ENCODE results near the gene CD44. TPM values are rescaled to one million over a fixed set of nuclear protein-coding genes. Genes with fewer than 3 reads are reported as not detected.
A peak's percentile ranks its signal among the peaks of the same experiment; 100 is the strongest.

Gene CD44
- total and polyA plus RNA-seq, 11 donors, result 3.9 to 210 (median 26.2) TPM

- Histone ChIP-seq H3K4me1 (peaks cover 0 to 47% (median 0%) of the 10 kb centered on the region in 12 donors), H3K36me3 (no peaks in the 10 kb centered on the region), H3K27ac (no peak overlapping the region), H3K4me3 (no peak overlapping the region), H3K27me3 (no peaks in the 10 kb centered on the region), H3K9me3 (peaks cover 0 to 16% (median 0%) of the 10 kb centered on the region in 12 donors)
- ATAC-seq (peak in 1 of 4 donors; percentile 51), DNase-seq (peak in 3 of 5 donors; percentile 30 to 53 (median 47))
- TF ChIP-seq CTCF (IDR thresholded peaks at IDR 0.05), result peak; percentile 62 to 84 (median 72)
- TF ChIP-seq POLR2A (IDR thresholded peaks at IDR 0.05), result no peak
- intact Hi-C loops (cut with DNase I), result loop anchor here (2.0 to 10.0 kb wide), 9 partner anchors 147 to 313 kb away; no protein-coding TSS in a partner anchor
- 56 to 63% (median 60%) methylated on average over 15 of the region's 15 CpGs for WGBS, 4 donors
Measured at GRCh38 chr11:35237860-35238715, 99.1 kb downstream of the CD44 start.

- intact Hi-C loops (cut with DNase I), result loop anchor here (5.0 to 10.0 kb wide), 8 partner anchors 146 to 314 kb away; no protein-coding TSS in a partner anchor
- no peak for ATAC-seq
- Histone ChIP-seq H3K4me1 (peaks cover 0 to 41% (median 0%) of the 10 kb centered on the region in 12 donors), H3K9me3 (peaks cover 0 to 14% (median 0%) of the 10 kb centered on the region in 12 donors), H3K36me3 (no peaks in the 10 kb centered on the region), H3K27ac (peak overlapping the region in 1 of 12 donors; percentile 3), H3K4me3 (no peak overlapping the region), H3K27me3 (no peaks in the 10 kb centered on the region)
- 81 to 88% (median 84%) methylated on average over 1 of the region's 1 CpG for WGBS, 4 donors
- TF ChIP-seq POLR2A (IDR thresholded peaks at IDR 0.05) (no peak), CTCF (IDR thresholded peaks at IDR 0.05) (no peak)
- DNase-seq, result no peak
Measured at GRCh38 chr11:35238882-35239281, 99.9 kb downstream of the CD44 start.

- ATAC-seq (no peak), DNase-seq (no peak)
- 60 to 65% (median 62%) methylated on average over 4 of the region's 4 CpGs for WGBS, 4 donors
- no peaks in the 10 kb centered on the region for H3K36me3 ChIP-seq
- intact Hi-C loops (cut with DNase I), result loop anchor here (5.0 to 10.0 kb wide), 10 partner anchors 125 to 315 kb away; no protein-coding TSS in a partner anchor
- peak overlapping the region in 1 of 12 donors; percentile 3 for H3K27ac ChIP-seq
- no peaks in the 10 kb centered on the region for H3K27me3 ChIP-seq
- H3K4me1 ChIP-seq, result peaks cover 0 to 41% (median 0%) of the 10 kb centered on the region in 12 donors
- no peak overlapping the region for H3K4me3 ChIP-seq
- peaks cover 0 to 7% (median 0%) of the 10 kb centered on the region in 12 donors for H3K9me3 ChIP-seq
- TF ChIP-seq CTCF (IDR thresholded peaks at IDR 0.05) (no peak), POLR2A (IDR thresholded peaks at IDR 0.05) (no peak)
Measured at GRCh38 chr11:35239471-35240075, 100.6 kb downstream of the CD44 start.

DNA sequence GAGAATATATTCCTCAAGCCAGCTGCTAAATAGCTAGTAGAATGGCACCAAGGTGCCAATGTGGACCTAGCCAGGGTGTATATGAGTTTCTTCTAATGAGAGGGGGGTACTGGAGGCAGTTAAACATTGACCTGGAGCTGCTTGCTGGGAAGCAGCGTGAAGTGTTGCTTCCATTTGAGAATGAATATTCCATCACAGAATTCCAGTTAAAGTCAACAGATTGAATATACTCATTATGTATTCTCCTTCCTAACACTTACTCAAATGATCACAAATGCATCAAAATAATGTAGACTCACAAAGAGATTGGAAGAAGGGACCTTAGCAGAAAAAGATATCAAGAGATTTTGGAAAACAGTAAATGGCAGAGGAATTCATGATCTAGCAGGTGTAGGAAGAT lies 102.1 kb downstream of the CD44 start:
- no peaks in the 10 kb centered on the region for H3K36me3 ChIP-seq
- ATAC-seq, result no peak
- no peak for DNase-seq
- H3K27me3 ChIP-seq, result no peaks in the 10 kb centered on the region
- no peak overlapping the region for H3K27ac ChIP-seq
- no peaks in the 10 kb centered on the region for H3K9me3 ChIP-seq
- WGBS, 4 donors, result 96 to 100% (median 97%) methylated on average over 1 of the region's 1 CpG
- peaks cover 0 to 46% (median 3%) of the 10 kb centered on the region in 12 donors for H3K4me1 ChIP-seq
- TF ChIP-seq POLR2A (IDR thresholded peaks at IDR 0.05), result no peak
- no peak for TF ChIP-seq CTCF (IDR thresholded peaks at IDR 0.05)
- intact Hi-C loops (cut with DNase I), result loop anchor here in 3 of 10 donors (10.0 kb wide), 3 partner anchors 124 to 144 kb away; no protein-coding TSS in a partner anchor
- H3K4me3 ChIP-seq, result no peak overlapping the region

Data from heart left ventricle (tissue), 16 donors.